ENCODE measurements around the gene BRI3.

The BRI3 gene

DNA sequence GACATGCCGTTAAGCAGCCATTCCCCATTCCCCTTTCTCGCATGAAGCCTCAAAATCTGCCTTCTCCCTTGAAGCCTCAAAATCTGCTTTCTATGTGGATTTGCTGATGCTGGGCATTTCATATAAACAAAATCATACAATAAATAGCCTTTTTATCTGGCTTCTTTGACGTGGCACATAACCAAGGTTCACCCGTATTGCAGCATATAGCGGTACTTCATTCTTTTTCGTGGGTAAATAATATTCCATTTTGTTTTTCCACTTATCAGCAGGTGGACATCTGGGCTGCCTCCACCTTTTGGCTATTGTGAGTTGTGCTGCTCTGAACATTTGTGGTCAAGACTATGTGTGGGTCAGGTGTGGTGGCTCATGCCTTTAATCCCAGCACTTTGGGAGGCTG lies 57.0 kb downstream of the BRI3 start:
- no peak overlapping the region for H3K4me3 ChIP-seq (replicated peaks; ENCODE audit: insufficient read depth, low read length)
- no peak overlapping the region for H3K27ac ChIP-seq (replicated peaks)
- TF ChIP-seq POLR2AphosphoS5 (IDR thresholded peaks at IDR 0.05; ENCODE audit: low read depth) (no peak), SPI1 (IDR thresholded peaks at IDR 0.05; ENCODE audit: borderline replicate concordance, low read depth) (no peak), GABPA (IDR thresholded peaks at IDR 0.05; ENCODE audit: low read depth) (no peak)
- TF ChIP-seq, protein P1, sequence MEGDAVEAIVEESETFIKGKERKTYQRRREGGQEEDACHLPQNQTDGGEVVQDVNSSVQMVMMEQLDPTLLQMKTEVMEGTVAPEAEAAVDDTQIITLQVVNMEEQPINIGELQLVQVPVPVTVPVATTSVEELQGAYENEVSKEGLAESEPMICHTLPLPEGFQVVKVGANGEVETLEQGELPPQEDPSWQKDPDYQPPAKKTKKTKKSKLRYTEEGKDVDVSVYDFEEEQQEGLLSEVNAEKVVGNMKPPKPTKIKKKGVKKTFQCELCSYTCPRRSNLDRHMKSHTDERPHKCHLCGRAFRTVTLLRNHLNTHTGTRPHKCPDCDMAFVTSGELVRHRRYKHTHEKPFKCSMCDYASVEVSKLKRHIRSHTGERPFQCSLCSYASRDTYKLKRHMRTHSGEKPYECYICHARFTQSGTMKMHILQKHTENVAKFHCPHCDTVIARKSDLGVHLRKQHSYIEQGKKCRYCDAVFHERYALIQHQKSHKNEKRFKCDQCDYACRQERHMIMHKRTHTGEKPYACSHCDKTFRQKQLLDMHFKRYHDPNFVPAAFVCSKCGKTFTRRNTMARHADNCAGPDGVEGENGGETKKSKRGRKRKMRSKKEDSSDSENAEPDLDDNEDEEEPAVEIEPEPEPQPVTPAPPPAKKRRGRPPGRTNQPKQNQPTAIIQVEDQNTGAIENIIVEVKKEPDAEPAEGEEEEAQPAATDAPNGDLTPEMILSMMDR (IDR thresholded peaks at IDR 0.05; ENCODE audit: insufficient read depth, low read length) = no peak
- TF ChIP-seq, protein P2, sequence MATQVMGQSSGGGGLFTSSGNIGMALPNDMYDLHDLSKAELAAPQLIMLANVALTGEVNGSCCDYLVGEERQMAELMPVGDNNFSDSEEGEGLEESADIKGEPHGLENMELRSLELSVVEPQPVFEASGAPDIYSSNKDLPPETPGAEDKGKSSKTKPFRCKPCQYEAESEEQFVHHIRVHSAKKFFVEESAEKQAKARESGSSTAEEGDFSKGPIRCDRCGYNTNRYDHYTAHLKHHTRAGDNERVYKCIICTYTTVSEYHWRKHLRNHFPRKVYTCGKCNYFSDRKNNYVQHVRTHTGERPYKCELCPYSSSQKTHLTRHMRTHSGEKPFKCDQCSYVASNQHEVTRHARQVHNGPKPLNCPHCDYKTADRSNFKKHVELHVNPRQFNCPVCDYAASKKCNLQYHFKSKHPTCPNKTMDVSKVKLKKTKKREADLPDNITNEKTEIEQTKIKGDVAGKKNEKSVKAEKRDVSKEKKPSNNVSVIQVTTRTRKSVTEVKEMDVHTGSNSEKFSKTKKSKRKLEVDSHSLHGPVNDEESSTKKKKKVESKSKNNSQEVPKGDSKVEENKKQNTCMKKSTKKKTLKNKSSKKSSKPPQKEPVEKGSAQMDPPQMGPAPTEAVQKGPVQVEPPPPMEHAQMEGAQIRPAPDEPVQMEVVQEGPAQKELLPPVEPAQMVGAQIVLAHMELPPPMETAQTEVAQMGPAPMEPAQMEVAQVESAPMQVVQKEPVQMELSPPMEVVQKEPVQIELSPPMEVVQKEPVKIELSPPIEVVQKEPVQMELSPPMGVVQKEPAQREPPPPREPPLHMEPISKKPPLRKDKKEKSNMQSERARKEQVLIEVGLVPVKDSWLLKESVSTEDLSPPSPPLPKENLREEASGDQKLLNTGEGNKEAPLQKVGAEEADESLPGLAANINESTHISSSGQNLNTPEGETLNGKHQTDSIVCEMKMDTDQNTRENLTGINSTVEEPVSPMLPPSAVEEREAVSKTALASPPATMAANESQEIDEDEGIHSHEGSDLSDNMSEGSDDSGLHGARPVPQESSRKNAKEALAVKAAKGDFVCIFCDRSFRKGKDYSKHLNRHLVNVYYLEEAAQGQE (IDR thresholded peaks at IDR 0.05; ENCODE audit: insufficient replicate concordance, low read depth) = no peak
- H3K27me3 ChIP-seq (ENCODE audit: insufficient read depth, poor library complexity, severe bottlenecking) = no peaks in the 10 kb centered on the region
- DNase-seq (ENCODE audit: low read depth in 1 of 2, low spot score in 1 of 2) = no peak

DNA sequence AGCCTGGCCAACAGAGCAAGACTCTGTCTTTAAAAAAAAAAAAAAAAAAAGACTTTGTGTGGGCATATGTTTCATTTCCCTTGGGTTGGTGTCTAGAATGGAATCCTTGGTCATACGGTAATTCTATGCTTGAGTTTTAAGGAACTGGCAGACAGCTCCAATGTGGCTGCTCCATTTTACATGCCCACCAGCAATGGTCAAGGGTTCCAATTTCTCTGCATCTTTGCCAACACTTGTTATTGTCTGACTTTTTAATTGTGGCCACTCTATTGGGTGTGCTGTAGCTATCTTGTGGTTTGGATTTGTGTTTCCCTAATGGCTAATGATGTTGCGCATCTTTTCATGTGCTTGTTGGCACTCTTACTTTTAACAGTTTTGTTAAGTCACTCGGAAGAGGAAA lies 57.6 kb downstream of the BRI3 start:
- no peaks in the 10 kb centered on the region for H3K27me3 ChIP-seq (ENCODE audit: insufficient read depth, poor library complexity, severe bottlenecking)
- TF ChIP-seq GABPA (IDR thresholded peaks at IDR 0.05; ENCODE audit: low read depth) (no peak), SPI1 (IDR thresholded peaks at IDR 0.05; ENCODE audit: borderline replicate concordance, low read depth) (no peak), POLR2AphosphoS5 (IDR thresholded peaks at IDR 0.05; ENCODE audit: low read depth) (no peak)
- TF ChIP-seq, protein P1 (IDR thresholded peaks at IDR 0.05; ENCODE audit: insufficient read depth, low read length) = no peak
- TF ChIP-seq, protein P2 (IDR thresholded peaks at IDR 0.05; ENCODE audit: insufficient replicate concordance, low read depth) = no peak
- no peak for DNase-seq (ENCODE audit: low read depth in 1 of 2, low spot score in 1 of 2)
- no peak overlapping the region for H3K27ac ChIP-seq (replicated peaks)
- no peak overlapping the region for H3K4me3 ChIP-seq (replicated peaks; ENCODE audit: insufficient read depth, low read length)

DNA sequence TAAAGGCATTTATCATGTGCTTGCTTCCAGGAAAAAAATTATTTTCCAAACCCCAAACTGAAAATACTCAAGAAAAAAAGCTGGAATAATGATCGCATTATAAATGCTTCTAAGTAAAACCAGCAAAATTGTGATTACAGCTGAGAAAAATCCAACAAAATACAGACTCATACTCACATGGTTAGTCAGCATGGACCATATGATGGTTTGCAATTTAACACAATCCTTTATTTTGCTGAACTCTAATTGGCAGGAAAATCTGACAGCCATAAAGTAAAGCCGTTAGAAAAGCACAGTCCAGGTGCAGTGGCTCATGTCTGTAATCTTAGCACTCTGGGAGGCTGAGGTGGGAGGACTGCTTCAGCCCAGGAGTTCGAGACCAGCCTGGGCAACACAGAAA lies 59.6 kb downstream of the BRI3 start:
- Histone ChIP-seq H3K27ac (replicated peaks) (no peak overlapping the region), H3K4me3 (replicated peaks; ENCODE audit: insufficient read depth, low read length) (no peak overlapping the region), H3K27me3 (ENCODE audit: insufficient read depth, poor library complexity, severe bottlenecking) (no peaks in the 10 kb centered on the region)
- TF ChIP-seq, protein P1 (IDR thresholded peaks at IDR 0.05; ENCODE audit: insufficient read depth, low read length) = no peak
- TF ChIP-seq, protein P2 (IDR thresholded peaks at IDR 0.05; ENCODE audit: insufficient replicate concordance, low read depth) = no peak
- TF ChIP-seq POLR2AphosphoS5 (IDR thresholded peaks at IDR 0.05; ENCODE audit: low read depth) = no peak
- TF ChIP-seq GABPA (IDR thresholded peaks at IDR 0.05; ENCODE audit: low read depth) = no peak
- TF ChIP-seq SPI1 (IDR thresholded peaks at IDR 0.05; ENCODE audit: borderline replicate concordance, low read depth) = no peak
- DNase-seq (ENCODE audit: low read depth in 1 of 2, low spot score in 1 of 2) = no peak

All from HL-60 (cell line).